ENCODE results near the gene EPHB1. TPM values are rescaled to one million over a fixed set of nuclear protein-coding genes. Genes with fewer than 3 reads are reported as not detected.

Gene EPHB1
- total RNA-seq, 1 donor from 2014 or later = 3.0 TPM

GRCh38 chr3:135191708-135192107 lies 396.6 kb downstream of the EPHB1 start:
- TF ChIP-seq, protein P1, sequence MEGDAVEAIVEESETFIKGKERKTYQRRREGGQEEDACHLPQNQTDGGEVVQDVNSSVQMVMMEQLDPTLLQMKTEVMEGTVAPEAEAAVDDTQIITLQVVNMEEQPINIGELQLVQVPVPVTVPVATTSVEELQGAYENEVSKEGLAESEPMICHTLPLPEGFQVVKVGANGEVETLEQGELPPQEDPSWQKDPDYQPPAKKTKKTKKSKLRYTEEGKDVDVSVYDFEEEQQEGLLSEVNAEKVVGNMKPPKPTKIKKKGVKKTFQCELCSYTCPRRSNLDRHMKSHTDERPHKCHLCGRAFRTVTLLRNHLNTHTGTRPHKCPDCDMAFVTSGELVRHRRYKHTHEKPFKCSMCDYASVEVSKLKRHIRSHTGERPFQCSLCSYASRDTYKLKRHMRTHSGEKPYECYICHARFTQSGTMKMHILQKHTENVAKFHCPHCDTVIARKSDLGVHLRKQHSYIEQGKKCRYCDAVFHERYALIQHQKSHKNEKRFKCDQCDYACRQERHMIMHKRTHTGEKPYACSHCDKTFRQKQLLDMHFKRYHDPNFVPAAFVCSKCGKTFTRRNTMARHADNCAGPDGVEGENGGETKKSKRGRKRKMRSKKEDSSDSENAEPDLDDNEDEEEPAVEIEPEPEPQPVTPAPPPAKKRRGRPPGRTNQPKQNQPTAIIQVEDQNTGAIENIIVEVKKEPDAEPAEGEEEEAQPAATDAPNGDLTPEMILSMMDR (IDR thresholded peaks at IDR 0.05) = no peak
- H3K36me3 ChIP-seq = no peaks in the 10 kb centered on the region
- H3K4me3 ChIP-seq = no peak overlapping the region
- no peaks in the 10 kb centered on the region for H3K27me3 ChIP-seq (ENCODE audit: low read depth)
- H3K4me1 ChIP-seq = no peaks in the 10 kb centered on the region
- intact Hi-C loops (cut with DNase I) = no loop called here
- no peak overlapping the region for H3K27ac ChIP-seq
- DNase-seq (no peak), ATAC-seq (no peak)
- H3K9me3 ChIP-seq = no peaks in the 10 kb centered on the region

DNA sequence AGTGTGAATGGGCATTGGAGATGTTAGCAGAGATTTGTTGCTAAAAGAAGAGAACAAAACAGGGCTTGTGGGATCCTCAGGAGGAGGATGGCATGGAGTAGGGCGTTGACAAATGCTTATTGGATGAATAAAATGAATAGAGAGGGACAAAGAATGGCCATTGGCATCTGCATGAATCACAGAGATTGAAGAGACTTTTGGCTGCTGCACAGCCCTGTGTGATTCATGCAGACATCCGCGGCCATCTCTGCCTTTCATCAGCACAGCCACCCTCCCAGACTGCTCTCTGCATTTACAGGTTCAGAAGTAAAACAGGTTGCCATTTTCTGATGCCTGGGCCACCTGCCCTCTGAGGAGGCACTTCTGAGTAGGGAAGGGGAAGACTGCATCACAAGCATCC lies 397.9 kb downstream of the EPHB1 start:
- intact Hi-C loops (cut with DNase I) = no loop called here

GRCh38 chr3:135197246-135197645 lies 402.2 kb downstream of the EPHB1 start:
- H3K36me3 ChIP-seq = no peaks in the 10 kb centered on the region
- H3K27ac ChIP-seq = no peak overlapping the region
- TF ChIP-seq, protein P1 (IDR thresholded peaks at IDR 0.05) = no peak
- ATAC-seq (no peak), DNase-seq (no peak)
- H3K9me3 ChIP-seq = no peaks in the 10 kb centered on the region
- intact Hi-C loops (cut with DNase I) = no loop called here
- no peaks in the 10 kb centered on the region for H3K4me1 ChIP-seq
- no peaks in the 10 kb centered on the region for H3K27me3 ChIP-seq (ENCODE audit: low read depth)
- no peak overlapping the region for H3K4me3 ChIP-seq

More for the DNA sequence above, 397.9 kb downstream of the EPHB1 start:
- H3K27me3 ChIP-seq (ENCODE audit: low read depth) = no peaks in the 10 kb centered on the region
- TF ChIP-seq, protein P1 (IDR thresholded peaks at IDR 0.05) = no peak
- no peak for DNase-seq
- H3K4me3 ChIP-seq = no peak overlapping the region
- H3K27ac ChIP-seq = no peak overlapping the region
- H3K9me3 ChIP-seq = no peaks in the 10 kb centered on the region
- no peak for ATAC-seq
- H3K36me3 ChIP-seq = no peaks in the 10 kb centered on the region
- H3K4me1 ChIP-seq = no peaks in the 10 kb centered on the region

GRCh38 chr3:135197856-135198255 lies 402.8 kb downstream of the EPHB1 start:
- intact Hi-C loops (cut with DNase I) = no loop called here
- no peak overlapping the region for H3K4me3 ChIP-seq
- no peaks in the 10 kb centered on the region for H3K9me3 ChIP-seq
- ATAC-seq = no peak
- H3K36me3 ChIP-seq = no peaks in the 10 kb centered on the region
- TF ChIP-seq, protein P1 (IDR thresholded peaks at IDR 0.05) = no peak
- no peaks in the 10 kb centered on the region for H3K4me1 ChIP-seq
- no peak overlapping the region for H3K27ac ChIP-seq
- H3K27me3 ChIP-seq (ENCODE audit: low read depth) = no peaks in the 10 kb centered on the region
- DNase-seq = no peak

DNA sequence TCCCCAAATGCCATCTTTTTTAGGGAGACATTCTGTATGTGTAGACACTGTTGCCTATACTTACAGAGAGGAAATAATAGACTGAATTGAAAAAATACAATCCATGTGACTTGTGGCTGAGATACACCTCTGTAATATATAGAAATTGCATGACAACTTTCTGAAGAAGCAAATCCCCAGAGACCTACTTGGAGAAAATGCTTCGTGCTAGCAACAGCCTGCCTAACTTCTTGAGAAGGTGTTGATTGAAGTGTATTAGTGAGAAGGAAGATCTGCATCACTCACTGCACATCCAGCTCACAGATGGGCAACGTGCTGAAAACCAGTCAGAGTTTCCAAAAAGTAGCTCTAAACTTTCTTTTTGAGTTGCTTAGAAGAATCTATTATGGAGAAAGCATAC lies 404.1 kb downstream of the EPHB1 start:
- Histone ChIP-seq H3K9me3 (no peaks in the 10 kb centered on the region), H3K27ac (no peak overlapping the region), H3K4me3 (no peak overlapping the region), H3K4me1 (no peaks in the 10 kb centered on the region), H3K27me3 (ENCODE audit: low read depth) (no peaks in the 10 kb centered on the region), H3K36me3 (no peaks in the 10 kb centered on the region)
- intact Hi-C loops (cut with DNase I) = no loop called here
- DNase-seq (no peak), ATAC-seq (no peak)
- TF ChIP-seq, protein P1 (IDR thresholded peaks at IDR 0.05) = no peak

DNA sequence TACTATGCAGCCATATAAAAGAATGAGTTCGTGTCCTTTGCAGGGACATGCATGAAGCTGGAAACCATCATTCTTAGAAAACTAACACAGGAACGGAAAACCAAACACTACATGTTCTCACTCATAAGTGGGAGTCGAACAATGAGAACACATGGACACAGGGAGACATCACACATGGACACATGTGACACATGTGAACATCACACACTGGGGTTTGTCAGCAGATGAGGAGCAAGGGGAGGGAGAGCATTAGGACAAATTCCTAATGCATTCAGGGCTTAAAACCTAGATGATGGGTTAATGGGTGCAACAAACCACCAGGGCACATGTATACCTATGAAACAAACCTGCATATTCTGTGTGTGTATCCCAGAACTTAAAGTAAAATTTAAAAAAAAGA lies 408.0 kb downstream of the EPHB1 start:
- Histone ChIP-seq H3K27ac (no peak overlapping the region), H3K36me3 (no peaks in the 10 kb centered on the region), H3K4me1 (no peaks in the 10 kb centered on the region), H3K4me3 (no peak overlapping the region), H3K9me3 (no peaks in the 10 kb centered on the region), H3K27me3 (ENCODE audit: low read depth) (no peaks in the 10 kb centered on the region)
- TF ChIP-seq, protein P1 (IDR thresholded peaks at IDR 0.05) = no peak
- intact Hi-C loops (cut with DNase I) = no loop called here
- ATAC-seq (no peak), DNase-seq (no peak)

All from lower lobe of right lung (tissue), 2 donors.